GM12873 (cell line): ENCODE data around the gene B4GALT2.

Experiments used
- TF ChIP-seq, protein P1 (sequence below): IDR thresholded peaks from 2 replicates; pipeline ENCODE4 v1.5.1; 2012; ENCODE audit warnings: low read depth, mild to moderate bottlenecking, moderate library complexity, low read length, control low read depth; ENCODE audit not compliant: insufficient read depth; ENCODE audit errors: missing control alignments

B4GALT2 gene

DNA sequence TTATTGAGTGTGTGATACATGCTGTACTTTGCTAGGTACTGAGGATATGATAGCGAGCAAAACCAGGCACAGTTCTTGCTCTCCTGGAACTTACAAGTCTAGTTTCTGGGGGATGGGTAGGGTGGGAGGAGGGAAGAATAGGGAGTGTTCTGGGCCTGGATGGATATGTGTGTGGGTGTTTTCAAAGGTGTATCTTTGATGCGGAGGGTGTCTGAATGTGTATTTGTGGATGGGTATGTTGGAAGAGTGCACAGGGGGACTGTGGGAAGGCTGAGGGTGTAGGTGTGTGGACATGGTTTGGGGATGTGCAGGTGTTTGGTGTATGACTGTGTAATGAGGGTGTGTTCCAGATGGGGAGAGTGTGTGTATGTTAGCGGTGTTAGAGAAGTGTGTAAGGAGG lies 13.7 kb upstream of the B4GALT2 start:
- TF ChIP-seq, protein P1, sequence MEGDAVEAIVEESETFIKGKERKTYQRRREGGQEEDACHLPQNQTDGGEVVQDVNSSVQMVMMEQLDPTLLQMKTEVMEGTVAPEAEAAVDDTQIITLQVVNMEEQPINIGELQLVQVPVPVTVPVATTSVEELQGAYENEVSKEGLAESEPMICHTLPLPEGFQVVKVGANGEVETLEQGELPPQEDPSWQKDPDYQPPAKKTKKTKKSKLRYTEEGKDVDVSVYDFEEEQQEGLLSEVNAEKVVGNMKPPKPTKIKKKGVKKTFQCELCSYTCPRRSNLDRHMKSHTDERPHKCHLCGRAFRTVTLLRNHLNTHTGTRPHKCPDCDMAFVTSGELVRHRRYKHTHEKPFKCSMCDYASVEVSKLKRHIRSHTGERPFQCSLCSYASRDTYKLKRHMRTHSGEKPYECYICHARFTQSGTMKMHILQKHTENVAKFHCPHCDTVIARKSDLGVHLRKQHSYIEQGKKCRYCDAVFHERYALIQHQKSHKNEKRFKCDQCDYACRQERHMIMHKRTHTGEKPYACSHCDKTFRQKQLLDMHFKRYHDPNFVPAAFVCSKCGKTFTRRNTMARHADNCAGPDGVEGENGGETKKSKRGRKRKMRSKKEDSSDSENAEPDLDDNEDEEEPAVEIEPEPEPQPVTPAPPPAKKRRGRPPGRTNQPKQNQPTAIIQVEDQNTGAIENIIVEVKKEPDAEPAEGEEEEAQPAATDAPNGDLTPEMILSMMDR = no peak

DNA sequence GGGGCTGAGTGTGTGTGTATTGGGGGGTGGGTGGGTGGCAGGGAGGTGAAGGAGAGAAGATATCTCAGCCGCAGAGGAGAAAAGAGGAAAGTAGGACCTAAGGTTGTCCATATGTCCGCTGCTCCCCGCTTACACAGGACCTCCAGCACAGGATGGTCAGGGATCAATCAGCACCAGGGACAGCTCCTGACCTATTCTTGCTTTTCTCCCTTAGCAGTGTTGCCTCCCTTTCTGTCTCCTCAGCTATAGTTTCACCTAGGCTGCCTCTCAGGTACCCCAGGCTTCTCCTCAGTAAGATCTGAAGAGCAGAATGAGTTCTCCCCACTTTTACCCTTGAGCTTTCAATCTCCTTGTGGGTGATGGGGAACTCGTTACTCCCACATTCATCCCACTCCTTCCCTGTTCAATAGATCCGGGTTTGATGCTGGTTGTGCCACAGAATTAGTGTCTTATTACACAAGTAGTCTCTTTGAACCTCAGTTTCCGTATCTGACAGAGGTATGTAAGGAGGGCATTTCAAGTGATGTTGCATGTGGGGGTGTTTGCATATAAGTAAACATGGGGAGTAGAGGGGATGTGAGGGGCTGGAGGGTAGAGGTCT lies 10.6 kb upstream of the B4GALT2 start:
- TF ChIP-seq, protein P1 = no peak

DNA sequence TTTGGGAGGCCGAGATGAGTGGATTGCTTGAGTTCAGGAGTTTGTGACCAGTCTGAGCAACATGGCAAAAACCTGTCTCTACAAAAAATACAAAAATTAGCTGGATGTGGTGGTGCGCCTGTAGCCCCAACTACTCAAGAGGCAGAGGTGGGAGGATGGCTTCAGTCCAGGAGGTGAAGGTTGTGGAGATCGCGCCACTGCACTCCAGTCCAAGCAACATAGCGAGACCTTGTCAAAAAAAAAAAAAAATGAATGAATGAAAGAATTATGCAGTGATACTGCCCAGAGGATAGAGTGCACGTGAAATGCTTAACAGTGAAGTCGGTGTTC lies 9.6 kb upstream of the B4GALT2 start:
- TF ChIP-seq, protein P1 = no peak

DNA sequence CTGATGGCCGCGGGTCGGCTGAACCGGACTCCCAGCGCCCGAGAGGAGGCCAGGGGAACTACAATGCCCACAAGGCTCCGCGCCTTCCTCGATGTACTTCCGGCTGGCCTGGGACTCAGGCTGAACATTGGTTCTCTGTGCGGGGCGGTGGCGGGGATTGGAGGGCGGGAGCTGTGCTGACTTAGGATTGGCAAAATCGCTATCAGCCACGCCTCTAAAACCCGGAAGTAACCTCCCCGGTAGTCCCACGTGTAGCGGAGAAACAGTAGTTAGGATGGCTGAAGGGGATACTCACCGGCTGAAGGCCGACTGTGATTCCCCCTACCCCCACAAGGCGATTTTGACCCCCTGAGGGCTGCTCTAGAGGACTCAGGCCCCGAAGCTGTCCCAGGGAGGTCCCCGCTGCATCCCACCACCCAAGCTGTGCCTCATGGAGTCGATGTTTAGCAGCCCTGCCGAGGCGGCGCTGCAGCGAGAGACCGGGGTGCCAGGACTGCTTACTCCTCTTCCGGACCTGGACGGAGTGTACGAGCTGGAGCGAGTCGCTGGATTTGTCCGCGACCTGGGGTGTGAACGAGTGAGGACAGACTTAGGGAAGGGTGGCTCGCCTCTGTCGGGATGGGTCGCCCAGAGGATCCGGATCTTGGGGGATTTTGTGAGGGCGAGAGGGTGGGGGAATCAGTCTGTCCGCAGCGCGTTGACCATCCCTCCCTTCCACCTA lies 9.1 kb upstream of the B4GALT2 start, which contains the start of gene DPH2:
DPH2 (plus strand) TSS at position 265 of the 721 bp plus-strand sequence; CDS start at position 431, 166 bp downstream.
- TF ChIP-seq, protein P1 = peak; percentile 20

DNA sequence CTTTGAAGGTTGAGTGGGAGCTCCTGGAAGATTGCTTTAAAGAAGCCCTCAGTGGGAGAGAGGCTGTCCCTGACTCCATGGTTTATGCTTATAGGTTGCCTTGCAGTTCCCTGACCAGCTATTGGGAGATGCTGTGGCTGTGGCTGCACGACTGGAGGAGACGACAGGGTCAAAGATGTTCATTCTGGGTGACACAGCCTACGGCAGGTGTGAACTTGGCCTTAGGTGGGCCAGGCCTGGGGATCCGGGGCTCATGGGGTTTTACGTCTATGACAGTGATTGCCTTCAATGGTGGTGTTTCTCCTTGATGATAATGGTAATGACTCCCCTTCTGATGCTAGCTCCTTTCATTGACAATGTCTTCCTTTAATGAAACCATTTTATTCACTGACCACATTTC lies 8.5 kb upstream of the B4GALT2 start:
- TF ChIP-seq, protein P1 = no peak

DNA sequence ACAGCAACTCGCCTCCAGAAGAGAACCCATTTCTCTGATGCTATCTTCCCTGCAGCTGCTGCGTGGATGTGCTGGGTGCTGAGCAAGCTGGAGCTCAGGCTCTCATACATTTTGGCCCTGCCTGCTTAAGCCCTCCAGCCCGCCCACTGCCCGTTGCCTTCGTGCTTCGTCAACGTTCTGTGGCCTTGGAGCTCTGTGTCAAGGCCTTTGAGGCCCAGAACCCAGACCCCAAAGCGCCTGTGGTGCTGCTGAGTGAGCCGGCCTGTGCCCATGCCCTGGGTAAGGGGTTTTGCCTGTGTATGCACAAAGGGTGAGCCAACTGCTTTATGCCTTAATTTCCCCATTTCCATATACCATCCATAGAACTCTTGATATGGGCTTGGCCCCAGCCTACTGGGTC lies 8.1 kb upstream of the B4GALT2 start:
- TF ChIP-seq, protein P1 = no peak

DNA sequence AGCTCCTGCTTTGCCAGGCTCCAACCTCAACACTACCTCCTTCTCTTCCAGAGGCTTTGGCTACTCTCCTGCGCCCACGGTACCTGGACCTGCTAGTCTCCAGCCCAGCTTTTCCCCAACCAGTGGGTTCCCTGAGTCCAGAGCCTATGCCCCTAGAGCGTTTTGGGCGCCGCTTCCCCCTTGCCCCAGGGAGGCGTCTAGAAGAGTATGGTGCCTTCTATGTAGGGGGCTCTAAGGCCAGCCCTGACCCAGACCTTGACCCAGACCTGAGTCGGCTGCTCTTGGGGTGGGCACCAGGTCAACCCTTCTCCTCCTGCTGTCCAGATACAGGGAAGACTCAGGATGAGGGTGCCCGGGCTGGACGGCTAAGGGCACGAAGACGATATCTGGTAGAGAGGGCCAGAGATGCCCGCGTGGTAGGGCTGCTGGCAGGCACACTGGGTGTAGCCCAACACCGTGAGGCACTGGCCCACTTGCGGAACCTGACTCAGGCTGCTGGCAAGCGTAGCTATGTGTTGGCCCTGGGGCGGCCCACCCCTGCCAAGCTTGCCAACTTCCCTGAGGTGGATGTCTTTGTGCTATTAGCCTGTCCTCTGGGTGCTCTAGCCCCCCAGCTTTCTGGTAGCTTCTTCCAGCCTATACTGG lies 7.6 kb upstream of the B4GALT2 start:
- TF ChIP-seq, protein P1 = no peak
